GM19468 (cell line): Measurements from ENCODE around the gene GCA.

Source experiments
- ATAC-seq: cut with Tn5 transposase; IDR thresholded peaks from one replicate; pipeline ENCODE4 v1.9.1; 2021; ENCODE audit warnings: mild to moderate bottlenecking, moderate library complexity, moderate number of reproducible peaks; ENCODE audit not compliant: unreplicated experiment; ENCODE audit errors: extremely low read depth

The GCA gene

GRCh38 chr2:162401871-162402270 is 57.9 kb downstream of the GCA start:
- no peak for ATAC-seq

GRCh38 chr2:162403884-162404283 is 60.0 kb downstream of the GCA start:
- no peak for ATAC-seq
